ENCODE results near the gene IGFBP4.

The IGFBP4 gene

GRCh38 chr17:40466298-40466971 is 23.2 kb downstream of the IGFBP4 start:
- H4K20me1 ChIP-seq (ENCODE audit: control insufficient read depth, insufficient read depth, low read depth, low read length), result no peaks in the 10 kb centered on the region
- H3F3A ChIP-seq (ENCODE audit: control insufficient read depth, insufficient read depth), result no peaks in the 10 kb centered on the region
- no peak overlapping the region for H3K27ac ChIP-seq (ENCODE audit: low read depth, low read length)
- H3K4me2 ChIP-seq (ENCODE audit: low read length), result no peak overlapping the region
- no peak overlapping the region for H3K4me3 ChIP-seq (ENCODE audit: low read length)
- H3K4me1 ChIP-seq (ENCODE audit: control insufficient read depth, low read length), result no peaks in the 10 kb centered on the region
- no peaks in the 10 kb centered on the region for H3K9me2 ChIP-seq (replicated peaks; ENCODE audit: control insufficient read depth, low read length)
- no peaks in the 10 kb centered on the region for H3K36me3 ChIP-seq (ENCODE audit: control insufficient read depth, low read length)
- no peak for TF ChIP-seq CTCF (IDR thresholded peaks at IDR 0.05; ENCODE audit: low read depth, low read length, poor library complexity, severe bottlenecking)
- no peak for TF ChIP-seq EZH2phosphoT487 (IDR thresholded peaks at IDR 0.05; ENCODE audit: borderline replicate concordance, low read length)
- peaks cover 7% of the 10 kb centered on the region; the same call in 1 of the 2 replicates for H3K27me3 ChIP-seq (ENCODE audit: control insufficient read depth, low read length)
- no peaks in the 10 kb centered on the region for H3K9me3 ChIP-seq (ENCODE audit: control insufficient read depth, insufficient read depth, low read length)
- no peaks in the 10 kb centered on the region for H3K79me2 ChIP-seq (ENCODE audit: control insufficient read depth, low read length)

- Histone ChIP-seq H3K36me3 (ENCODE audit: control insufficient read depth, low read length) (no peaks in the 10 kb centered on the region), H3K4me1 (ENCODE audit: control insufficient read depth, low read length) (no peaks in the 10 kb centered on the region), H3K9me2 (replicated peaks; ENCODE audit: control insufficient read depth, low read length) (no peaks in the 10 kb centered on the region), H3K27me3 (ENCODE audit: control insufficient read depth, low read length) (peaks cover 7% of the 10 kb centered on the region; the same call in 1 of the 2 replicates), H3K4me3 (ENCODE audit: low read length) (no peak overlapping the region), H3K27ac (ENCODE audit: low read depth, low read length) (no peak overlapping the region), H3K4me2 (ENCODE audit: low read length) (no peak overlapping the region), H3K79me2 (ENCODE audit: control insufficient read depth, low read length) (no peaks in the 10 kb centered on the region), H3F3A (ENCODE audit: control insufficient read depth, insufficient read depth) (no peaks in the 10 kb centered on the region), H3K9me3 (ENCODE audit: control insufficient read depth, insufficient read depth, low read length) (no peaks in the 10 kb centered on the region), H4K20me1 (ENCODE audit: control insufficient read depth, insufficient read depth, low read depth, low read length) (no peaks in the 10 kb centered on the region)
- TF ChIP-seq CTCF (IDR thresholded peaks at IDR 0.05; ENCODE audit: low read depth, low read length, poor library complexity, severe bottlenecking) (no peak), EZH2phosphoT487 (IDR thresholded peaks at IDR 0.05; ENCODE audit: borderline replicate concordance, low read length) (no peak)
These were observed 24.1 kb downstream of the IGFBP4 start for GRCh38 chr17:40467281-40467867.

GRCh38 chr17:40468560-40468959 is 25.3 kb downstream of the IGFBP4 start:
- Histone ChIP-seq H3K27me3 (ENCODE audit: control insufficient read depth, low read length) (peaks cover 7% of the 10 kb centered on the region; the same call in 1 of the 2 replicates), H3F3A (ENCODE audit: control insufficient read depth, insufficient read depth) (no peaks in the 10 kb centered on the region), H3K79me2 (ENCODE audit: control insufficient read depth, low read length) (no peaks in the 10 kb centered on the region), H4K20me1 (ENCODE audit: control insufficient read depth, insufficient read depth, low read depth, low read length) (no peaks in the 10 kb centered on the region), H3K36me3 (ENCODE audit: control insufficient read depth, low read length) (no peaks in the 10 kb centered on the region), H3K27ac (ENCODE audit: low read depth, low read length) (no peak overlapping the region), H3K4me1 (ENCODE audit: control insufficient read depth, low read length) (no peaks in the 10 kb centered on the region), H3K9me2 (replicated peaks; ENCODE audit: control insufficient read depth, low read length) (no peaks in the 10 kb centered on the region), H3K4me2 (ENCODE audit: low read length) (no peak overlapping the region), H3K4me3 (ENCODE audit: low read length) (no peak overlapping the region), H3K9me3 (ENCODE audit: control insufficient read depth, insufficient read depth, low read length) (no peaks in the 10 kb centered on the region)
- no peak for TF ChIP-seq CTCF (IDR thresholded peaks at IDR 0.05; ENCODE audit: low read depth, low read length, poor library complexity, severe bottlenecking)
- TF ChIP-seq EZH2phosphoT487 (IDR thresholded peaks at IDR 0.05; ENCODE audit: borderline replicate concordance, low read length), result no peak

All from DOHH2 (cell line).